Adrenal gland (tissue), 12 donors: ENCODE data around the gene ASCL2. TPM values are rescaled to one million over a fixed set of nuclear protein-coding genes. Genes with fewer than 3 reads are reported as not detected.

ENCODE experiments used
- DNase-seq, 7 donors: peaks; one replicate each; pipeline ENCODE4 v3.0.0-alpha.2; 2019 to 2020
- H3K27ac ChIP-seq, 5 donors: fragments of 200-600 bp; sonication (generic) in 4 of 5; 1 replicate in 3 of 5; 2 replicates in 2 of 5; pipeline versions ENCODE4 v1.5.1 to v1.8.0; 2016 to 2020; ENCODE audit warnings: mild to moderate bottlenecking in 1 of 5
- H3K27me3 ChIP-seq: fragments of 200-600 bp; 2 replicates; pipeline ENCODE4 v1.8.0; 2021
- H3K36me3 ChIP-seq, 2 donors: fragments of 200-600 bp; replicated peaks in 1 of 2; 1 replicate in 1 of 2; 2 replicates in 1 of 2; pipeline versions ENCODE4 v1.5.1 to v1.8.0; 2018 to 2022
- H3K4me1 ChIP-seq, 2 donors: fragments of 200-600 bp; replicated peaks in 1 of 2; 1 replicate in 1 of 2; 2 replicates in 1 of 2; pipeline versions ENCODE4 v1.5.1 to v1.8.0; 2018 to 2021
- H3K4me3 ChIP-seq, 4 donors: fragments of 200-600 bp; sonication (generic) in 3 of 4; one replicate each; pipeline ENCODE4 v1.5.1; 2016 to 2018
- H3K9me3 ChIP-seq, 3 donors: fragments of 200-600 bp; sonication (generic) in 1 of 3; replicated peaks in 1 of 3; 1 replicate in 2 of 3; 2 replicates in 1 of 3; pipeline versions ENCODE4 v1.5.1 to v1.8.0; 2016 to 2021
- POLR2A ChIP-seq, 2 donors: fragments of 450-650 bp; IDR thresholded peaks; one replicate each; pipeline ENCODE4 v1.6.1; 2017; ENCODE audit warnings: antibody characterized with exemption in 2 of 2, mild to moderate bottlenecking in 2 of 2, moderate library complexity in 1 of 2
- WGBS, 4 donors: extraction: QIAGEN DNeasy Blood & Tissue Kit in 2 of 4; methylation state at CpG; one replicate each; pipeline versions ENCODE4 v1.1.5 to v1.1.7; 2013 to 2017; 5-methylcytosine and 5-hydroxymethylcytosine counted together
- intact Hi-C, 2 donors: fragments of 100-400 bp; cut with DNase I; formaldehyde crosslinking; loops; one replicate each; pipeline versions ENCODE4 v1.14.1 to v1.15.0; 2022 to 2023
- polyA plus RNA-seq, 3 donors: library from polyadenylated mRNA; stranded (reverse); fragments of 200-250 nt in 2 of 3; fragments of 350-450 nt in 1 of 3; fragmentation: Illumina TruSeq in 1 of 3; extraction: RNeasy Lipid Tissue Mini Kit (QIAGEN cat#74804) in 1 of 3; gene quantifications; one replicate each; pipeline ENCODE4 v1.2.3, GENCODE V29; 2013 to 2014
- total RNA-seq, 9 donors: library from RNA; depleted of rRNA in 4 of 9; stranded (reverse); fragments of >200 nt in 4 of 9; fragments of 120-200 nt in 1 of 9; fragmentation: NEBNext Ultra II Directional in 1 of 9; extraction: Animal tissue kit (Norgen Biotek cat#: 25700) in 1 of 9; gene quantifications; one replicate each; pipeline versions ENCODE4 v1.1.0 to v1.2.4, GENCODE V29; 2013 to 2023
- TF ChIP-seq, protein P1 (sequence below), 6 experiments: fragments of 450-650 bp in 4 of 6; fragments of 200-600 bp in 2 of 6; sonication (generic) in 1 of 6; IDR thresholded peaks; 1 replicate in 5 of 6; 2 replicates in 1 of 6; pipeline versions ENCODE4 v1.5.1 to v1.8.0; 2016 to 2021; ENCODE audit warnings: antibody characterized with exemption in 6 of 6, mild to moderate bottlenecking in 2 of 6, moderate library complexity in 1 of 6
- donor health status: healthy with polysubstance abuse.
- donor health status: Bipolar disorder and iron deficiency.
- donor health status: DM: yes; HTN: yes; CAD: no.
- donor health status: DM: no; HTN: no; CAD: no.
- donor health status: DM: no; HTN: no; CAD: no.
- donor health status: DM: yes; HTN: yes; CAD: no.

Gene ASCL2
- total and polyA plus RNA-seq, 12 donors, result 0.11 to 2.2 (median 0.77) TPM; not detected in 2

DNA sequence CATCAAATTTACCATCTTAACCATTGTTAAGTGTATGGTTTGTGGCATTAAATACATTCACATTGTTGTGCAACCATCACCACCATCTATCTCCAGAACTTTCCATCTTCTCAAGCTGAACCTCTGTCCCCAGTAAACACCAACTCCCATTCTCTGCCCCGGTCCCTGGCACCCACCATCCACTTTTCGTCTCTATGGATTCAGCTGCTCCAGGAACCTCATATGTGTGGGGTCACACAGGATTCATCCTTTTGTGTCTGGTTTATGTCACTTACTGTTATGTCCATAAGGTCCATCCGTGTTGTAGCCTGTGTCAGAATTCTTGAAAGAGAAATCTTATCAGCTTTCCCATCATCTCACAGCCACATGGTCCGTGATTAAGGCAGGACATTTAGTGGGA lies 47.7 kb upstream of the ASCL2 start:
- no peaks in the 10 kb centered on the region for H3K36me3 ChIP-seq
- H3K4me1 ChIP-seq, result peaks cover 9 to 14% of the 10 kb centered on the region in 2 donors
- H3K4me3 ChIP-seq, result no peak overlapping the region
- H3K9me3 ChIP-seq, result no peaks in the 10 kb centered on the region
- WGBS, 4 donors, result 83 to 95% (median 95%) methylated on average over 4 of the region's 4 CpGs
- no peak for TF ChIP-seq POLR2A (IDR thresholded peaks at IDR 0.05)
- TF ChIP-seq, protein P1, sequence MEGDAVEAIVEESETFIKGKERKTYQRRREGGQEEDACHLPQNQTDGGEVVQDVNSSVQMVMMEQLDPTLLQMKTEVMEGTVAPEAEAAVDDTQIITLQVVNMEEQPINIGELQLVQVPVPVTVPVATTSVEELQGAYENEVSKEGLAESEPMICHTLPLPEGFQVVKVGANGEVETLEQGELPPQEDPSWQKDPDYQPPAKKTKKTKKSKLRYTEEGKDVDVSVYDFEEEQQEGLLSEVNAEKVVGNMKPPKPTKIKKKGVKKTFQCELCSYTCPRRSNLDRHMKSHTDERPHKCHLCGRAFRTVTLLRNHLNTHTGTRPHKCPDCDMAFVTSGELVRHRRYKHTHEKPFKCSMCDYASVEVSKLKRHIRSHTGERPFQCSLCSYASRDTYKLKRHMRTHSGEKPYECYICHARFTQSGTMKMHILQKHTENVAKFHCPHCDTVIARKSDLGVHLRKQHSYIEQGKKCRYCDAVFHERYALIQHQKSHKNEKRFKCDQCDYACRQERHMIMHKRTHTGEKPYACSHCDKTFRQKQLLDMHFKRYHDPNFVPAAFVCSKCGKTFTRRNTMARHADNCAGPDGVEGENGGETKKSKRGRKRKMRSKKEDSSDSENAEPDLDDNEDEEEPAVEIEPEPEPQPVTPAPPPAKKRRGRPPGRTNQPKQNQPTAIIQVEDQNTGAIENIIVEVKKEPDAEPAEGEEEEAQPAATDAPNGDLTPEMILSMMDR (IDR thresholded peaks at IDR 0.05), result no peak
- intact Hi-C loops, result loop anchor here in 1 of 2 donors (10.0 kb wide), 1 partner anchor 207 kb away; no protein-coding TSS in a partner anchor
- H3K27me3 ChIP-seq, result no peaks in the 10 kb centered on the region
- DNase-seq, result no peak
- H3K27ac ChIP-seq, result no peak overlapping the region

DNA sequence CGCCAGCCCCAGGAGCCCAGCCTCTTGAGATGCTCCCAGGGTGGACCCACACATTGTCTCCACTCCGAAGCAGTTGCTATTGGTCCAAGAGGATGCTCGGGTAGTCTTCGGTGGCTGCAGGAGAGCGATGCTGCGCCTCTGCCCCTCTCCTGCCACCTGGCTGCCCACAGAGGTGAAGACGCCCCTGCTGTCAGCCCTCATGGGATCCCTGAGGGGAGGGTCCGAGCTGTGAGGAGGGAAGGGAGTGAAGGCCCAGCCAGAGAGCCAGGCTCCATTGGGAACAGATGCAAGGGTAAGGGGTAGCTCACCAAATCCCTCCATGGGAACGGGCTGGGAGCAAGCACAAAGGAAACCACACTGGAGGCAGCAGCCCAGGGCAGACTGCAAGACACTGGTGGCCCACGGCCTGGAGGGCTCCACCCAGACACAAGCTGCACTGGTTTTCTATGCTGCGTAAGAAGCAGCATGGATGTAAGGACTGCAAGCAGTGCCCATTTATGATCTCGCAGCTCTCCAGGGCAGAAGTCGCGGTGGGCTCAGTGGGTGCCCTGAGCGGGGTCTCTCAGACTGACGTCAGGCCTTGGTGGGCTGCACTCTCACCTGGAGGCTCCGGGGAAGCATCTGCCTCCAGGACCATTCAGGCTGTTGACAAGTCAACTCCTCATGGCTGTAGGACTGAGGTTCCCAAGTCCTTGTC lies 47.1 kb upstream of the ASCL2 start:
- Histone ChIP-seq H3K9me3 (no peaks in the 10 kb centered on the region), H3K27ac (no peak overlapping the region), H3K4me1 (peaks cover 9 to 14% of the 10 kb centered on the region in 2 donors), H3K4me3 (no peak overlapping the region), H3K36me3 (no peaks in the 10 kb centered on the region), H3K27me3 (no peaks in the 10 kb centered on the region)
- TF ChIP-seq, protein P1 (IDR thresholded peaks at IDR 0.05), result no peak
- TF ChIP-seq POLR2A (IDR thresholded peaks at IDR 0.05), result no peak
- intact Hi-C loops, result loop anchor here in 1 of 2 donors (10.0 kb wide), 1 partner anchor 207 kb away; no protein-coding TSS in a partner anchor
- peak in 2 of 7 donors; percentile 9 to 13 for DNase-seq
- WGBS, 4 donors, result 93 to 94% (median 94%) methylated on average over 11 to 17 of the region's 17 CpGs

DNA sequence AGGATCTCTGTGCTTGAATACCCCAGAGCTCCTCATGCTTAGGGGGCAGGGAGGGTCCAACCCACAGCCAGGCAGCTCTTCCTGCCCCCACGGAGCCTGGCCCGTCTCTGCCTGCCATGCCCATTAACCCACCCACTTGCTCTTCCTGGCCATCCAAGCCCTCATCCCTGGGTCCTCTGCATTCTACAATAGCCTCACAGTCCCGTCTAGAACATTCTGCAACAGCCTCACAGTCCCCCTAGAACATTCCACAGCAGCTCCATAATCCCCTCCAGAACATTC lies 46.5 kb upstream of the ASCL2 start:
- WGBS, 4 donors, result 87 to 96% (median 96%) methylated on average over 2 to 3 of the region's 3 CpGs
- no peak overlapping the region for H3K27ac ChIP-seq
- no peaks in the 10 kb centered on the region for H3K27me3 ChIP-seq
- intact Hi-C loops, result loop anchor here in 1 of 2 donors (10.0 kb wide), 1 partner anchor 208 kb away; no protein-coding TSS in a partner anchor
- TF ChIP-seq, protein P1 (IDR thresholded peaks at IDR 0.05), result no peak
- no peak for TF ChIP-seq POLR2A (IDR thresholded peaks at IDR 0.05)
- peaks cover 9 to 14% of the 10 kb centered on the region in 2 donors for H3K4me1 ChIP-seq
- no peaks in the 10 kb centered on the region for H3K36me3 ChIP-seq
- H3K9me3 ChIP-seq, result no peaks in the 10 kb centered on the region
- peak in 2 of 7 donors; percentile 3 to 4 for DNase-seq
- H3K4me3 ChIP-seq, result no peak overlapping the region

DNA sequence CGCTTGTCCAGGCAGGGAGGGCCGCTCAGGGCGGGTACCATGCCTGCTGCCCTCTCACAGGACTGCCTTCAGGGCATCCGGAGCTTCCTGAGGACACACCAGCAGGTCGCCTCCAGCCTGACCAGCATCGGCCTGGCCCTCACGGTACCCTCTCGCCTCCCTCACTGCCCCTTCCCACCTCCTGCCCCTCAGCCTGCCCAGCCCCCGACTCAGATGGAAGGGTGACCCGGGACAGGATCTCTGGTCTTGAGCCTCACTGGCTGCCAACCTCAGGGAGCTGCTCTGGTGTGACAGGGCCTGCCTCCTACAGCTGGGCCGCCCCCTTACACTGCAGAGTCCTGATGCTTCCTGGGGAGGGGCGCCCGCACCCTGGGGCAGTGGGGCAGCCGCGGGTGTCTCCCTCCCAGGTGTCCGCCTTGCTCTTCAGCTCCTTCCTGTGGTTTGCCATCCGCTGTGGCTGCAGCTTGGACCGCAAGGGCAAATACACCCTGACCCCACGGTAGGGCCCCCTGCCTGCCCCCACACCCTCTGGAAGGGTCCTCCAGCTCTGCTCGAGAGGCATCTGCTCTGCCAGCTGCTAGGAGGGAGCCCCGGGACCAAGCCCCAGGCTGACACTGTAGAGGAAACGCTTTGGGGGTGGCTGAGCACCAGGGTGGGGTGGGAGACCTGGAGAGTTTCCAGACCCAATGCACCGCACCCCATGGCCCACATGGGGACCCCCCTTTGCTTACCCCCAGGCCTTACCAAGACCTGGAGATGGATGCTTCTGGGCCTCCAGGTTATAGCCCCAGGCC lies 46.0 kb upstream of the ASCL2 start:
- peak in 1 of 7 donors; percentile 14 for DNase-seq
- no peak overlapping the region for H3K4me3 ChIP-seq
- H3K9me3 ChIP-seq, result no peaks in the 10 kb centered on the region
- no peaks in the 10 kb centered on the region for H3K27me3 ChIP-seq
- 90 to 100% (median 95%) methylated on average over 6 to 23 of the region's 23 CpGs for WGBS, 4 donors
- H3K27ac ChIP-seq, result no peak overlapping the region
- peaks cover 9 to 14% of the 10 kb centered on the region in 2 donors for H3K4me1 ChIP-seq
- H3K36me3 ChIP-seq, result no peaks in the 10 kb centered on the region
- intact Hi-C loops, result loop anchor here in 1 of 2 donors (10.0 kb wide), 1 partner anchor 208 kb away; no protein-coding TSS in a partner anchor
- TF ChIP-seq, protein P1 (IDR thresholded peaks at IDR 0.05), result no peak
